RWPE1 (cell line): ENCODE data around the gene UGT1A4.

Source experiments
- CTCF ChIA-PET: fragments of 350-600 bp; sonication (Branson Sonifier 250); formaldehyde crosslinking; extraction: SDS; loops from one replicate; lab custom pipeline; 2021; lab: Yijun Ruan, JAX
- POLR2A ChIA-PET: fragments of 400-600 bp; formaldehyde crosslinking; extraction: SDS; loops from one replicate; lab custom pipeline; 2020; ENCODE audit warnings: antibody characterized with exemption; ENCODE audit not compliant: low non-redundant PET; lab: Yijun Ruan, JAX
- DNase-seq: peaks from one replicate; pipeline ENCODE4 v3.0.0; 2012; ENCODE audit warnings: low spot score
- H3K27ac ChIP-seq: fragments of 450-650 bp; 2 replicates; pipeline ENCODE4 v1.5.1; 2017
- TF ChIP-seq, protein P1 (sequence below): fragments of 450-650 bp; conservative IDR thresholded peaks from 2 replicates; pipeline ENCODE4 v1.5.1; 2017; ENCODE audit warnings: low read depth, mild to moderate bottlenecking

UGT1A4 gene

DNA sequence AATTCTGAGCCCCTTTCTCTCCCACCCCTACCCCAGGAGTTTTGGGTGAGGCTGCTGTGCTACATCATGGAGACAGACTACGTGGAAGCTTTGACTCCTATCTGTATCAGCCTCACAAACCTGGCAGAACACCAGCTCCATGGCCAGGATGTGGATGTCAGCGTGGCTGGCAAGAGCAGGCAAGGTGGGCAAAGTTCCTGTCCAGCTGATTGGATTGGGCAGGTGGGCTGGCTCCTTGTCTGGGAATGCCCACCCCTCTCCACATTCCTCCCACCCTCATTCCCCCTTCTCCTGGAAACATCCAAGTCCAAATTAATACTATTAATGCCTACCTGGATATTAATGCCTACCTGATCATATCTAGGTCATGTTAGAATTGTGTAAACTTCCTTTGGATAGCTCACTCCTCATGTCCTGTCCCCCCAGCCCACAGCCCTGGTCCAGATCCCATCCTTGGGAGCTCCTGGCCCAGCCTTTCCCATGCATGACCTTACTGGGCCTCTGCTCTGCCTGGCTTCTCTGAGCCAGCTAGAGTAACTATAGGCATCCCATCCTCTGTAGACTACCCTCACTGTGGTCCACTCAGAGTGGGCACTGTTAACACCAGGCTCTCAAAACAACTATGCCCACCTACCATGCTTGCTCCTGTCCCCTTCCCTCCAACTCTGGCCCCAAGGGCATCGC lies 83.7 kb downstream of the UGT1A4 start:
- POLR2A ChIA-PET, result no interaction called here

DNA sequence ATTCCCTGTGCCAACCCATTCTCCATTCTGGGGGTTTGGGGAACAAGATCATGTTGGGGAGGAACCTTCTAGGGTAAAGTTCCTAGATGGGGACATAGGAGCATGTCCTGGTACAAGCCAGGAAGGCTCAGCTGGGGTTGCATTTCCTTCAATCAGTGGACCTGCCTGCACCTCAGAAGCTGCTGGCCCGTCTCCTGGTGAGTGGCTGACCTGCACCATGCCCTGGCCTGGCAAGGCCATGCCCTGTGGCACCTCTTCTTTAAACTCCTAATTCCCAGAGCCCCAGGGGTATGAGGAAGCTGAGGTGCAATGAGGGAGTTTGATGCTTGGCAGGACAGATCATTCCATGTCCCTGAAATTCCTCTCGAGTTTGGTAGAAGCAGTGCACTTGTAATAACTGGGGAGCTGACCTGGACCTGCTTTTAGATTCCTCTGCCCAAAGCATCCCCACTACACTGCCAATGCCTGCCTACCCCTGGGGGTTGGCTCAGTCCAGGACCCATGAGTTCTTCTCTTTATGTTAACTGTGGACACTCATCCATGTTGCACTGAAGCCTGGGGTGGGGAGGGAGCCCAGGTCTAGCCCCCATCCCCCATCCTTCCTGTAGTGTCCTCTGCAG lies 84.9 kb downstream of the UGT1A4 start:
- TF ChIP-seq, protein P1, sequence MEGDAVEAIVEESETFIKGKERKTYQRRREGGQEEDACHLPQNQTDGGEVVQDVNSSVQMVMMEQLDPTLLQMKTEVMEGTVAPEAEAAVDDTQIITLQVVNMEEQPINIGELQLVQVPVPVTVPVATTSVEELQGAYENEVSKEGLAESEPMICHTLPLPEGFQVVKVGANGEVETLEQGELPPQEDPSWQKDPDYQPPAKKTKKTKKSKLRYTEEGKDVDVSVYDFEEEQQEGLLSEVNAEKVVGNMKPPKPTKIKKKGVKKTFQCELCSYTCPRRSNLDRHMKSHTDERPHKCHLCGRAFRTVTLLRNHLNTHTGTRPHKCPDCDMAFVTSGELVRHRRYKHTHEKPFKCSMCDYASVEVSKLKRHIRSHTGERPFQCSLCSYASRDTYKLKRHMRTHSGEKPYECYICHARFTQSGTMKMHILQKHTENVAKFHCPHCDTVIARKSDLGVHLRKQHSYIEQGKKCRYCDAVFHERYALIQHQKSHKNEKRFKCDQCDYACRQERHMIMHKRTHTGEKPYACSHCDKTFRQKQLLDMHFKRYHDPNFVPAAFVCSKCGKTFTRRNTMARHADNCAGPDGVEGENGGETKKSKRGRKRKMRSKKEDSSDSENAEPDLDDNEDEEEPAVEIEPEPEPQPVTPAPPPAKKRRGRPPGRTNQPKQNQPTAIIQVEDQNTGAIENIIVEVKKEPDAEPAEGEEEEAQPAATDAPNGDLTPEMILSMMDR, result no peak
- no peak for DNase-seq
- H3K27ac ChIP-seq, result no peak overlapping the region
- ChIA-PET CTCF (interaction anchor here (0.6 to 0.7 kb wide), 2 partner anchors 319 to 1306 kb away, joined by 3 to 4 read pairs; no protein-coding TSS in a partner anchor), POLR2A (no interaction called here)

More for the DNA sequence above, 83.7 kb downstream of the UGT1A4 start:
- TF ChIP-seq, protein P1, result no peak
- no peak overlapping the region for H3K27ac ChIP-seq
- DNase-seq, result no peak
- CTCF ChIA-PET, result no interaction called here

DNA sequence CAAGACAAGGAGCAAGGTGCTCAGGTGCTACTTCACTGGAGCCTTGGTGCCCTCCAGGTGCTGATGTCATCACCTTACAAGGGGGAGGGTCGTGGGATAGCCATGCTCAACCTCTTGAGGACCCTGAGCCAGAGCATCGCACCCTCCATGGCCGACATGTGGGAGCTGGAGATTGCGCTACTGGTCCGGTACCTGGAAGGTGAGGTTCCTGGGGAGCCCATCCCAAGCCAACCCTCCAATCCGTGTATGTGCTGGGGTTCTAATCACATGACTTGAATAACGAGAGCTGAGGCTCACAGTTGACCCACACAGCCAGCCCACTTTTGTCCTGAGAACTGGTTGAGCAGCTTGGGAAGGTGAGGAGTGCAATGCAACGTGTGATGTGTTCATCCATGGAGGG lies 85.5 kb downstream of the UGT1A4 start:
- TF ChIP-seq, protein P1, result no peak
- no peak for DNase-seq
- H3K27ac ChIP-seq, result no peak overlapping the region
- ChIA-PET CTCF (interaction anchor here (0.6 kb wide), 1 partner anchor 320 kb away, joined by 4 read pairs; no protein-coding TSS in a partner anchor), POLR2A (no interaction called here)

DNA sequence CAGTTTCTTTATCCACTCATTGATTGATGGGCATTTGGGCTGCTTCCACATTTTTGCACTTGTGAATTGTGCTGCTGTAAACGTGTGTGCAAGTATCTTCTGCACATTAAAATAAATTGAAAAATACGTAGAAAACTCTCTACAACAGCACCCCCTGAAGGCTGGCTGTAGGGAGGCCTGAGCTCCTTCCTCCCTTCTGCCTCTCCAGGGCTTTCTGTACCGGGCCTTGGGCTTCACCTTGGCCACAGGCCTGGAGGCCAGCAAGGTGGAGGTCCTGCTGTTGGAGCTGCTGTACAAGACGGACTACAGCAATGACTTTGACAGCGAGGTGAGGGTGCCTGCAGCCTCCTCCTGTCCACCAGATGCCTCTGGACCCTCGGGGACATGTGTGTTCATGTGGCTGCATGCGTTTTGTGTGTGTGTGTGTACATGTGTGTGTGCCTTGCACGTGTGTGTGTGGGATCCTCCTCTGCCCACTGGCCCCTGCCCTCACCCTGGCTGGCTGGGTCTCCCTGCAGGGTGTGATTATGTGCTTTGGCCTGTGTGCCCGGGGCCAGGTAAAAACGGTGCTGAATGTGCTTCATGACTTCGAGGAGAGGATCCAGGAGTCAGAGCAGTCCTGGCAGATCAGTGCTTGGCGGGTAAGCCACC lies 88.8 kb downstream of the UGT1A4 start:
- CTCF ChIA-PET, result no interaction called here
- DNase-seq, result no peak
- TF ChIP-seq, protein P1, result no peak
- H3K27ac ChIP-seq, result no peak overlapping the region
- POLR2A ChIA-PET, result no interaction called here

DNA sequence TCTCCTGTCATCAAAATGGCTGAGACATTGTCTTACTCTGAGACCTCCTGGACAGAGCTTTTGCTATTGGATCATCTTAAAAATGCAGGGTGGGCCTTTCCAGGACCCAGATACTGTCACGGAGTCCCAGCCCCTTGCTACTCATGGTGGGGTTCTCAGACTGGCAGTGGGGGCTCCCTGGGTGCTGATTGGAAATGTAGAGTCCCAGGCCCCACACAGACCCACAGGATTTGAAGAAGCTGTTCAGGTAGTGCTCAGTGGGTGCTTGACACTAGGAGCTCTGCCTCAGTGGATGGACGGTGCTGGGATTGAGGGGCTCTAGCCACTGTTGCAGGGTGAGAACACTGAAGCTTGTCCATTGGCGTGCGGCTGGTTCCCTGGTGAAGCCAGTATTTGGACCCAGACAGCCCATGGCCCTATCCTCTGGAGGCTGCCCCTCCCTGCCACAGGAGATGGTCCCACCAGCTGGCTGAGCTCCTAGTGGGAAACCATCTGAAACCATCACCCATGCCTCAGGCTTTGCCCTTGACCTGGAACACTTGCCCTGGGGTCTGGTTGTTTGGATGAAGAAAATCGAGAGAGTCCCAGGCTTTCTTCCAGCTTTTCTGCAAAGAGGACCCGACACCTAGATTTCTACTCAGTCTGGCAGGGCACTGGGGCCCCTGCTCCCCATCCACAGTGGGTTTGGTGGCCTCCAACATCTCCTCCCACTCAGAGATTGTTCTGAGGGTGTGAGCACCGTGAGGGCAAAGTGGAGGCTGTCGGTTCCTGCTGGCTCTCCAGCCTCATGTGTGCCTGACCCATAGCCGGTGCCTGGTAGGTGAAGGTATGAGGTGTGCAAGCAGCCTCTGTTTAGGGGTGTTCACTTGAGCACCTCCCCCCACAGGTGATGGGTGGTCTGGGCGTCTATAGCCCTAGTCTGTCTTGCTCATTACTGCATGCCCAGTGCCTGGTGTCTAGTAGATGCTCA lies 89.7 kb downstream of the UGT1A4 start:
- DNase-seq, result no peak
- TF ChIP-seq, protein P1, result no peak
- no peak overlapping the region for H3K27ac ChIP-seq
- ChIA-PET CTCF (no interaction called here), POLR2A (no interaction called here)

DNA sequence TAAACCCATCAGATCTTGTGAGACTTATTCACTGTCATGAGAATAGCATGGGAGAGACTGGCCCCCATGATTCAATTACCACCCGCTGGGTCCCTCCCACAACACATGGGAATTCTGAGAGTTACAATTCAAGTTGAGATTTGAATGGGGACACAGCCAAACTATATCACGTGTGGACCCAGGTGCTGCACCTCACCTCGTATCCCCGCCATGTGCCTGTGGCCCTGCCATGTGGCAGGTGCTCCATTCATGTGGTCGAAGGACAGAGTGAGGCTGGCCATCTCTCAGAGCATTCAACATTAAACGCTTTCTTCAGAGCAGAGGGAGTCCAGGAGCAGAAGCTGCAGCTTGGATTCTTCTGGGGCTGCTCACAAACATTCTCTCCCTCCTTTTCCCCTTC lies 91.8 kb downstream of the UGT1A4 start:
- TF ChIP-seq, protein P1, result no peak
- ChIA-PET CTCF (no interaction called here), POLR2A (no interaction called here)
- DNase-seq, result no peak
- no peak overlapping the region for H3K27ac ChIP-seq
